SK-N-SH (cell line): Measurements from ENCODE around the gene PHLPP1. TPM values are rescaled to one million over a fixed set of nuclear protein-coding genes. Genes with fewer than 3 reads are reported as not detected.

Experiments used
- CTCF ChIA-PET: fragments of 300-600, 350-600 bp; formaldehyde crosslinking; extraction: SDS; loops from one replicate; lab custom pipeline; 2021; lab: Yijun Ruan, JAX
- POLR2A ChIA-PET: fragments of 350-600 bp; sonication (Branson Sonifier 250); formaldehyde crosslinking; extraction: SDS; loops from one replicate; lab custom pipeline; 2020; ENCODE audit warnings: antibody characterized with exemption, inconsistent platforms; lab: Yijun Ruan, JAX
- DNase-seq: peaks from one replicate; pipeline ENCODE4 v3.0.0; 2012
- H2AFZ ChIP-seq: fragments of 200-600 bp; sonication (generic); 2 replicates; pipeline ENCODE4 v1.8.1; 2016; ENCODE audit warnings: antibody characterized with exemption, mild to moderate bottlenecking, low read depth
- H3F3A ChIP-seq: fragments of 200-600 bp; sonication (generic); replicated peaks from 2 replicates; pipeline ENCODE3; 2016; ENCODE audit warnings: antibody characterized with exemption, mild to moderate bottlenecking; ENCODE audit not compliant: insufficient read depth
- H3K27ac ChIP-seq, 2 experiments: fragments of 200-500 bp in 1 of 2; fragments of 200-600 bp in 1 of 2; sonication (Bioruptor generic) in 1 of 2; sonication (generic), shearing (Covaris generic) in 1 of 2; 2 replicates each; pipeline versions ENCODE4 v1.5.1 to v1.6.1; 2014 to 2016; ENCODE audit warnings: low read depth in 2 of 2, inconsistent platforms in 1 of 2, low read length in 1 of 2, mild to moderate bottlenecking in 1 of 2, mixed read lengths in 1 of 2
- H3K27me3 ChIP-seq: fragments of 200-600 bp; sonication (generic), shearing (Covaris generic); 2 replicates; pipeline ENCODE4 v1.6.1; 2016; ENCODE audit warnings: mixed run types; ENCODE audit not compliant: insufficient read depth
- H3K36me3 ChIP-seq, 2 experiments: fragments of 200-500 bp in 1 of 2; fragments of 200-600 bp in 1 of 2; sonication (Bioruptor generic) in 1 of 2; sonication (generic) in 1 of 2; replicated peaks in 1 of 2; 2 replicates each; pipeline versions ENCODE3 to v1.5.1; 2014 to 2016; ENCODE audit warnings: low read length in 1 of 2, mild to moderate bottlenecking in 1 of 2; ENCODE audit not compliant: insufficient read depth in 2 of 2, control insufficient read depth in 1 of 2
- H3K4me1 ChIP-seq, 2 experiments: fragments of 200-500 bp in 1 of 2; fragments of 200-600 bp in 1 of 2; sonication (Bioruptor generic) in 1 of 2; sonication (generic), shearing (Covaris generic) in 1 of 2; 2 replicates each; pipeline versions ENCODE4 v1.5.1 to v1.6.1; 2014 to 2016; ENCODE audit warnings: low read depth in 1 of 2, low read length in 1 of 2, mixed run types in 1 of 2; ENCODE audit not compliant: insufficient read depth in 2 of 2, control insufficient read depth in 1 of 2
- H3K4me2 ChIP-seq: fragments of 200-600 bp; sonication (generic), shearing (Covaris generic); 2 replicates; pipeline ENCODE4 v1.6.1; 2017; ENCODE audit warnings: mixed run types
- H3K4me3 ChIP-seq, 2 experiments: fragments of 200-500 bp in 1 of 2; fragments of 200-600 bp in 1 of 2; sonication (Bioruptor generic) in 1 of 2; sonication (generic), shearing (Covaris generic) in 1 of 2; 2 replicates each; pipeline versions ENCODE4 v1.5.1 to v1.8.1; 2014 to 2016; ENCODE audit warnings: low read depth in 2 of 2, inconsistent platforms in 1 of 2, low read length in 1 of 2, mild to moderate bottlenecking in 1 of 2, mixed read lengths in 1 of 2, moderate library complexity in 1 of 2
- H3K79me2 ChIP-seq: fragments of 200-600 bp; sonication (generic); 2 replicates; pipeline ENCODE4 v1.8.1; 2017; ENCODE audit warnings: mild to moderate bottlenecking; ENCODE audit not compliant: insufficient read depth
- H3K9ac ChIP-seq: fragments of 200-600 bp; sonication (generic); 2 replicates; pipeline ENCODE4 v1.6.1; 2017; ENCODE audit warnings: mixed run types
- H3K9me2 ChIP-seq: fragments of 200-600 bp; sonication (generic); 2 replicates; pipeline ENCODE4 v1.6.1; 2017; ENCODE audit warnings: mixed run types
- H3K9me3 ChIP-seq: fragments of 200-600 bp; sonication (generic); 2 replicates; pipeline ENCODE4 v1.6.1; 2017; ENCODE audit warnings: mixed run types, mild to moderate bottlenecking, moderate library complexity
- H4K20me1 ChIP-seq: fragments of 200-600 bp; sonication (generic); 2 replicates; pipeline ENCODE4 v1.6.1; 2017; ENCODE audit warnings: mild to moderate bottlenecking, mixed run types; ENCODE audit not compliant: insufficient read depth
- ELF1 ChIP-seq: IDR thresholded peaks from 2 replicates; pipeline ENCODE4 v1.4.0; 2012
- EZH2phosphoT487 ChIP-seq: fragments of 200-600 bp; sonication (generic); IDR thresholded peaks from 2 replicates; pipeline ENCODE4 v1.6.1; 2017; ENCODE audit warnings: low read depth, mixed run types, mild to moderate bottlenecking, antibody characterized with exemption, moderate library complexity, borderline replicate concordance
- FOSL2 ChIP-seq: IDR thresholded peaks from 2 replicates; pipeline ENCODE4 v1.4.0; 2012; ENCODE audit warnings: low read depth, mild to moderate bottlenecking, moderate library complexity, borderline replicate concordance
- GABPA ChIP-seq: IDR thresholded peaks from 2 replicates; pipeline ENCODE4 v1.4.0; 2012; ENCODE audit warnings: low read depth, mild to moderate bottlenecking
- JUND ChIP-seq: IDR thresholded peaks from 2 replicates; pipeline ENCODE4 v1.4.0; 2012
- MEF2A ChIP-seq: IDR thresholded peaks from 2 replicates; pipeline ENCODE4 v1.4.0; 2012; ENCODE audit warnings: low read depth, borderline replicate concordance
- NRF1 ChIP-seq: IDR thresholded peaks from 2 replicates; pipeline ENCODE4 v1.6.1; 2012; ENCODE audit warnings: low read depth, mild to moderate bottlenecking, low read length
- PBX3 ChIP-seq: IDR thresholded peaks from 2 replicates; pipeline ENCODE4; 2012
- RAD21 ChIP-seq: IDR thresholded peaks from 2 replicates; pipeline ENCODE4 v1.6.1; 2012; ENCODE audit warnings: mild to moderate bottlenecking, low read length
- RCOR1 ChIP-seq: fragments of 150-350 bp; IDR thresholded peaks from 2 replicates; pipeline ENCODE4 v1.6.1; 2017; ENCODE audit warnings: antibody characterized with exemption, low read length
- RFX5 ChIP-seq: IDR thresholded peaks from 2 replicates; pipeline ENCODE4 v1.6.1; 2012; ENCODE audit warnings: mild to moderate bottlenecking, improper control_type of control experiment, low read length
- RXRA ChIP-seq: IDR thresholded peaks from 2 replicates; pipeline ENCODE4 v1.4.0; 2012; ENCODE audit warnings: low read depth, mild to moderate bottlenecking, borderline replicate concordance
- SMC3 ChIP-seq: IDR thresholded peaks from 2 replicates; pipeline ENCODE4 v1.6.1; 2012; ENCODE audit warnings: low read depth, low read length, improper control_type of control experiment
- TAF1 ChIP-seq: IDR thresholded peaks from 2 replicates; pipeline ENCODE4 v1.6.1; 2012; ENCODE audit warnings: low read depth, mild to moderate bottlenecking, low read length, moderate library complexity, borderline replicate concordance
- TEAD4 ChIP-seq: IDR thresholded peaks from 2 replicates; pipeline ENCODE4 v1.4.0; 2012; ENCODE audit warnings: mild to moderate bottlenecking, borderline replicate concordance; ENCODE audit not compliant: insufficient read depth
- YY1 ChIP-seq: IDR thresholded peaks from 2 replicates; pipeline ENCODE4 v1.4.0; 2012; ENCODE audit warnings: low read depth, mild to moderate bottlenecking
- WGBS: methylation state at CpG from one replicate; pipeline ENCODE4 v1.1.6; 2017; ENCODE audit warnings: low lambda C conversion rate; 5-methylcytosine and 5-hydroxymethylcytosine counted together
- polyA plus RNA-seq, 3 experiments: library from polyadenylated mRNA; depleted of rRNA; stranded (reverse); fragments of >200 nt; gene quantifications; 2 replicates each; pipeline ENCODE4 v1.2.3, GENCODE V29; 2012
- TF ChIP-seq, protein P1 (sequence below): IDR thresholded peaks from 2 replicates; pipeline ENCODE4 v1.6.1; 2012; ENCODE audit warnings: mild to moderate bottlenecking, low read depth, low read length, moderate library complexity
- TF ChIP-seq, protein P2 (sequence below): fragments of 150-350 bp; IDR thresholded peaks from 2 replicates; pipeline ENCODE4 v1.6.1; 2016; ENCODE audit warnings: mild to moderate bottlenecking, low read depth, low read length

PHLPP1 gene
- polyA plus RNA-seq, 1 of the 3 experiments (the other 2 are of a cell fraction), result 4.6 TPM

DNA sequence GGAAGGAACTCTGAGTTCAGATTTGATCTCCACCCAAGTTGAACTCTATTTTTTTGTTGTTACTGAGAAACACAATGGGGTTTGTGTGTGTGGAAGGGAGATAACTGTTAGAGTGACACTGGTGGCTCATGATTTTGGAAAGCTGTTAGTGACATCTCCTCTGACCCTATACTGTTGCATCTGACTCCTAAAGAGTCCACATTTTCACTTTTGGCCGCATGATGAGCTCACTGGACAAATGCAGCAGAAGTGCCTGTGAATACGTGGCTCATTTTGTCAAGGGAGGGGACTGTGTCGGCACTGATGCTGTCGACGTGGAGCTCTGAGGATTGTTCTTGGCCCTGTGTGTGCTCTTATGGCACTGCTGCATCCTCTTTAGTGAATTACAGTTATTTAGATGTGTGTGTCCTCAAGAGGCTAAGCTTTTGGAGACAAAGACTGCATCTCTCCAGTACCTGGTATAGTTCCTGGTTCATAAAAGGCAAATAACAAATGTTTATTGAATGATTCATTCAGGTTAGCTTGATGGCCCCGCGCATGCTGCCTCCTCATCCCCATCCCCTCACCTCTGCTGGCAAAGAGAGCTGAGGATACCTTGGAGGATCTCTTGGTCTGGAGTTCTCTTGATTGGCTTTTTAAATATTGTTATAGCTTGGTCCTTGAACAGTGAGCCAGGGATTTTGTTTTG, 135.4 kb downstream of the PHLPP1 start (continued):
- TF ChIP-seq, protein P1, sequence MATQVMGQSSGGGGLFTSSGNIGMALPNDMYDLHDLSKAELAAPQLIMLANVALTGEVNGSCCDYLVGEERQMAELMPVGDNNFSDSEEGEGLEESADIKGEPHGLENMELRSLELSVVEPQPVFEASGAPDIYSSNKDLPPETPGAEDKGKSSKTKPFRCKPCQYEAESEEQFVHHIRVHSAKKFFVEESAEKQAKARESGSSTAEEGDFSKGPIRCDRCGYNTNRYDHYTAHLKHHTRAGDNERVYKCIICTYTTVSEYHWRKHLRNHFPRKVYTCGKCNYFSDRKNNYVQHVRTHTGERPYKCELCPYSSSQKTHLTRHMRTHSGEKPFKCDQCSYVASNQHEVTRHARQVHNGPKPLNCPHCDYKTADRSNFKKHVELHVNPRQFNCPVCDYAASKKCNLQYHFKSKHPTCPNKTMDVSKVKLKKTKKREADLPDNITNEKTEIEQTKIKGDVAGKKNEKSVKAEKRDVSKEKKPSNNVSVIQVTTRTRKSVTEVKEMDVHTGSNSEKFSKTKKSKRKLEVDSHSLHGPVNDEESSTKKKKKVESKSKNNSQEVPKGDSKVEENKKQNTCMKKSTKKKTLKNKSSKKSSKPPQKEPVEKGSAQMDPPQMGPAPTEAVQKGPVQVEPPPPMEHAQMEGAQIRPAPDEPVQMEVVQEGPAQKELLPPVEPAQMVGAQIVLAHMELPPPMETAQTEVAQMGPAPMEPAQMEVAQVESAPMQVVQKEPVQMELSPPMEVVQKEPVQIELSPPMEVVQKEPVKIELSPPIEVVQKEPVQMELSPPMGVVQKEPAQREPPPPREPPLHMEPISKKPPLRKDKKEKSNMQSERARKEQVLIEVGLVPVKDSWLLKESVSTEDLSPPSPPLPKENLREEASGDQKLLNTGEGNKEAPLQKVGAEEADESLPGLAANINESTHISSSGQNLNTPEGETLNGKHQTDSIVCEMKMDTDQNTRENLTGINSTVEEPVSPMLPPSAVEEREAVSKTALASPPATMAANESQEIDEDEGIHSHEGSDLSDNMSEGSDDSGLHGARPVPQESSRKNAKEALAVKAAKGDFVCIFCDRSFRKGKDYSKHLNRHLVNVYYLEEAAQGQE, result no peak
- TF ChIP-seq RXRA, result no peak
- no peak for TF ChIP-seq ELF1
- no peak for TF ChIP-seq PBX3
- no peak for TF ChIP-seq EZH2phosphoT487
- TF ChIP-seq FOSL2, result no peak
- no peak for TF ChIP-seq SMC3
- no peak for TF ChIP-seq RAD21
- TF ChIP-seq YY1, result no peak

DNA sequence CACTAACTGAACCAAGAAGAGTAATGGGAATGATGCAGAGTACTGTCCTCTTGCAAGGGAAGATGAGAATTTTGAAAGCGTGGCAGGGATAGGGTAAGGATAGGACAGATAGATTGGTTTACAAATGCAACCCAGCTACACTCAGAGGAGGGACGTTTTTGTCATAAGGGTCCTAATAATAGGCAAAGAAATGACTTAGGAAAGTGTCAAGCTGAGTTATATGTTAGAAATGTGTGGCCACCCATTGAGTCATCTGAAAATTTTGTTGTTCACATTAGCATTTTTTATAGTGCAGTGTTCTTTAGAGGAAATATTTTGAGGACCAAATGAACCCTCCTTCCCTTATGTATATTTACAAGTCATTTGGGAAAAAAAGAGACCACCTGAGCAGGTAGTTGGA, 137.5 kb downstream of the PHLPP1 start:
- ChIA-PET POLR2A (no interaction called here), CTCF (no interaction called here)
- Histone ChIP-seq H4K20me1 (no peaks in the 10 kb centered on the region), H3K27me3 (no peaks in the 10 kb centered on the region), H3K4me3 (no peak overlapping the region), H3K36me3 (no peaks in the 10 kb centered on the region), H3K79me2 (no peaks in the 10 kb centered on the region), H3K9me3 (no peaks in the 10 kb centered on the region), H2AFZ (no peak overlapping the region), H3K9ac (no peak overlapping the region), H3K27ac (no peak overlapping the region)
- DNase-seq, result no peak
- WGBS, result 52% methylated on average over 2 of the region's 2 CpGs
- TF ChIP-seq, protein P2, sequence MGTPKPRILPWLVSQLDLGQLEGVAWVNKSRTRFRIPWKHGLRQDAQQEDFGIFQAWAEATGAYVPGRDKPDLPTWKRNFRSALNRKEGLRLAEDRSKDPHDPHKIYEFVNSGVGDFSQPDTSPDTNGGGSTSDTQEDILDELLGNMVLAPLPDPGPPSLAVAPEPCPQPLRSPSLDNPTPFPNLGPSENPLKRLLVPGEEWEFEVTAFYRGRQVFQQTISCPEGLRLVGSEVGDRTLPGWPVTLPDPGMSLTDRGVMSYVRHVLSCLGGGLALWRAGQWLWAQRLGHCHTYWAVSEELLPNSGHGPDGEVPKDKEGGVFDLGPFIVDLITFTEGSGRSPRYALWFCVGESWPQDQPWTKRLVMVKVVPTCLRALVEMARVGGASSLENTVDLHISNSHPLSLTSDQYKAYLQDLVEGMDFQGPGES, result no peak
- TF ChIP-seq ELF1 (no peak), RFX5 (no peak), TAF1 (no peak), RCOR1 (no peak), JUND (no peak), FOSL2 (no peak), RXRA (no peak), MEF2A (no peak), RAD21 (no peak), PBX3 (no peak), NRF1 (no peak), TEAD4 (no peak), EZH2phosphoT487 (no peak), GABPA (no peak)
- TF ChIP-seq, all 33 proteins: peak for 0
- Histone ChIP-seq H3K4me2 (no peak overlapping the region), H3K9me2 (no peaks in the 10 kb centered on the region), H3F3A (no peaks in the 10 kb centered on the region), H3K4me1 (peaks cover 0 to 4% of the 10 kb centered on the region in 2 experiments; a peak in 1 of 4 replicates)
